ENCODE data around the gene CCR7.

CCR7 gene

GRCh38 chr17:40539711-40540411 is 25.4 kb downstream of the CCR7 start:
- no peak overlapping the region for H3K4me3 ChIP-seq (ENCODE audit: low read depth, low read length)
- TF ChIP-seq CTCF (IDR thresholded peaks at IDR 0.05; ENCODE audit: borderline replicate concordance, insufficient read depth, low read depth, low read length): no peak

- no peak overlapping the region for H3K4me3 ChIP-seq (ENCODE audit: low read depth, low read length)
- no peak for TF ChIP-seq CTCF (IDR thresholded peaks at IDR 0.05; ENCODE audit: borderline replicate concordance, insufficient read depth, low read depth, low read length)
Observed at GRCh38 chr17:40538936-40539705, 26.2 kb downstream of the CCR7 start.

- no peak overlapping the region for H3K4me3 ChIP-seq (ENCODE audit: low read depth, low read length)
- TF ChIP-seq CTCF (IDR thresholded peaks at IDR 0.05; ENCODE audit: borderline replicate concordance, insufficient read depth, low read depth, low read length): no peak
Observed at GRCh38 chr17:40538019-40538935, 27.0 kb downstream of the CCR7 start.

GRCh38 chr17:40536295-40537171 is 28.7 kb downstream of the CCR7 start:
- no peak overlapping the region for H3K4me3 ChIP-seq (ENCODE audit: low read depth, low read length)
- TF ChIP-seq CTCF (IDR thresholded peaks at IDR 0.05; ENCODE audit: borderline replicate concordance, insufficient read depth, low read depth, low read length): no peak

GRCh38 chr17:40535924-40536294 is 29.4 kb downstream of the CCR7 start:
- TF ChIP-seq CTCF (IDR thresholded peaks at IDR 0.05; ENCODE audit: borderline replicate concordance, insufficient read depth, low read depth, low read length): no peak
- H3K4me3 ChIP-seq (ENCODE audit: low read depth, low read length): no peak overlapping the region

- TF ChIP-seq CTCF (IDR thresholded peaks at IDR 0.05; ENCODE audit: borderline replicate concordance, insufficient read depth, low read depth, low read length): no peak
- no peak overlapping the region for H3K4me3 ChIP-seq (ENCODE audit: low read depth, low read length)
Observed at GRCh38 chr17:40535438-40535837, 29.8 kb downstream of the CCR7 start.
